ENCODE measurements around the gene VLDLR. TPM values are rescaled to one million over a fixed set of nuclear protein-coding genes. Genes with fewer than 3 reads are reported as not detected.

VLDLR gene
- total RNA-seq (100 to 1,000 TPM in 4 of 7 donors, 10 to 100 TPM in 3; 37.3 to 232 (median 105) TPM), polyA plus RNA-seq (10 to 100 TPM; 49.6 to 77.4 TPM)
- long read RNA-seq, donor 1, full-length matches to known transcripts = 26 of 53 reads
- long read RNA-seq, donor 1, partial matches to known transcripts = 11 of 53 reads
- long read RNA-seq, donor 1, other reads (novel, unspliced or antisense) = 16 of 53 reads
- long read RNA-seq, donor 2, full-length matches to known transcripts = 6 of 20 reads
- long read RNA-seq, donor 2, partial matches to known transcripts = 14 of 20 reads
- long read RNA-seq, donor 2, other reads (novel, unspliced or antisense) = 0 of 20 reads
- long read RNA-seq, donor 3, full-length matches to known transcripts = 60 of 87 reads
- long read RNA-seq, donor 3, partial matches to known transcripts = 3 of 87 reads
- long read RNA-seq, donor 3, other reads (novel, unspliced or antisense) = 24 of 87 reads

GRCh38 chr9:2621722-2622460 is at the start of gene VLDLR:
TSS of gene VLDLR (plus strand) at chr9:2621787. CDS start at chr9:2622190, 403 bp downstream.
- intact Hi-C loops (cut with DNase I) = loop anchor here (5.0 to 10.0 kb wide), 10 partner anchors 105 to 497 kb away; no protein-coding TSS in a partner anchor
- TF ChIP-seq EP300 (IDR thresholded peaks at IDR 0.05) = no peak
- no peak for TF ChIP-seq POLR2A (IDR thresholded peaks at IDR 0.05)
- TF ChIP-seq, protein P1, sequence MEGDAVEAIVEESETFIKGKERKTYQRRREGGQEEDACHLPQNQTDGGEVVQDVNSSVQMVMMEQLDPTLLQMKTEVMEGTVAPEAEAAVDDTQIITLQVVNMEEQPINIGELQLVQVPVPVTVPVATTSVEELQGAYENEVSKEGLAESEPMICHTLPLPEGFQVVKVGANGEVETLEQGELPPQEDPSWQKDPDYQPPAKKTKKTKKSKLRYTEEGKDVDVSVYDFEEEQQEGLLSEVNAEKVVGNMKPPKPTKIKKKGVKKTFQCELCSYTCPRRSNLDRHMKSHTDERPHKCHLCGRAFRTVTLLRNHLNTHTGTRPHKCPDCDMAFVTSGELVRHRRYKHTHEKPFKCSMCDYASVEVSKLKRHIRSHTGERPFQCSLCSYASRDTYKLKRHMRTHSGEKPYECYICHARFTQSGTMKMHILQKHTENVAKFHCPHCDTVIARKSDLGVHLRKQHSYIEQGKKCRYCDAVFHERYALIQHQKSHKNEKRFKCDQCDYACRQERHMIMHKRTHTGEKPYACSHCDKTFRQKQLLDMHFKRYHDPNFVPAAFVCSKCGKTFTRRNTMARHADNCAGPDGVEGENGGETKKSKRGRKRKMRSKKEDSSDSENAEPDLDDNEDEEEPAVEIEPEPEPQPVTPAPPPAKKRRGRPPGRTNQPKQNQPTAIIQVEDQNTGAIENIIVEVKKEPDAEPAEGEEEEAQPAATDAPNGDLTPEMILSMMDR (IDR thresholded peaks at IDR 0.05) = no peak
- WGBS, 3 donors = 0 to 1% (median 0%) methylated on average over 48 to 71 of the region's 72 CpGs
- Histone ChIP-seq H3K36me3 (no peaks in the 10 kb centered on the region), H3K27ac (peak within 1 kb of the TSS; percentile 91 to 95), H3K4me1 (ENCODE audit: insufficient read depth) (peaks cover 3% of the 10 kb centered on the region), H3K4me3 (peak within 1 kb of the TSS; percentile 86), H3K27me3 (no peaks in the 10 kb centered on the region), H3K9me3 (no peaks in the 10 kb centered on the region)
- DNase-seq = peak; percentile 75 to 86 (median 84)

DNA sequence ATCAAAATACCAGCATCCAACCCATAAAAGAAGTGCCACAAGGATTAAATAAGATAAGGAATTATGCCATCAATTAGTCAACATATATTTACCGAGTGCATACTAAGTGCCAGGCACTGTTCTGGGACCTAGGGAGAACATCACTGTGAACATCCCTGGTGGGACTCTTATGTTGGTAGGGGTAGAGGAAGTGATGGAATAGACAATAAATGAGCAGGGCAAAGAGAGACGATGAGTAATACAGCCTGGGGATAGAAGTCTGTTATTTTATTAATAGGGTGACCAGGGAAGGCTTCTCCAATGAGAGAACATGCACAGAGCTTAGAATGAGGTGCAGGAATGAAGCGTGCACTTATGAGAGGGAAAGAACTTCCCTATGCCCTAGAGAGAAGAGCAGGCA is 47.4 kb upstream of the VLDLR start:
- no peaks in the 10 kb centered on the region for H3K36me3 ChIP-seq
- 73 to 87% (median 74%) methylated on average over 3 of the region's 3 CpGs for WGBS, 3 donors
- peak overlapping the region in 1 of 2 donors; percentile 6 for H3K27ac ChIP-seq
- H3K9me3 ChIP-seq = no peaks in the 10 kb centered on the region
- no peaks in the 10 kb centered on the region for H3K27me3 ChIP-seq
- TF ChIP-seq, protein P1 (IDR thresholded peaks at IDR 0.05) = no peak
- TF ChIP-seq POLR2A (IDR thresholded peaks at IDR 0.05) = no peak
- no peak for TF ChIP-seq EP300 (IDR thresholded peaks at IDR 0.05)
- H3K4me1 ChIP-seq (ENCODE audit: insufficient read depth) = peaks cover 19% of the 10 kb centered on the region
- intact Hi-C loops (cut with DNase I) = loop anchor here in 1 of 4 donors (5.0 kb wide), 1 partner anchor 217 kb away; no protein-coding TSS in a partner anchor
- no peak for DNase-seq
- H3K4me3 ChIP-seq = no peak overlapping the region

GRCh38 chr9:2576631-2577030 is 45.0 kb upstream of the VLDLR start:
- WGBS, 3 donors = 76 to 97% (median 94%) methylated on average over 2 of the region's 2 CpGs
- no peaks in the 10 kb centered on the region for H3K27me3 ChIP-seq
- intact Hi-C loops (cut with DNase I) = no loop called here
- H3K9me3 ChIP-seq = no peaks in the 10 kb centered on the region
- DNase-seq = no peak
- no peak overlapping the region for H3K4me3 ChIP-seq
- no peak overlapping the region for H3K27ac ChIP-seq
- TF ChIP-seq EP300 (IDR thresholded peaks at IDR 0.05) (no peak), POLR2A (IDR thresholded peaks at IDR 0.05) (no peak)
- TF ChIP-seq, protein P1 (IDR thresholded peaks at IDR 0.05) = no peak
- H3K4me1 ChIP-seq (ENCODE audit: insufficient read depth) = peaks cover 10% of the 10 kb centered on the region
- H3K36me3 ChIP-seq = no peaks in the 10 kb centered on the region

- no peak overlapping the region for H3K27ac ChIP-seq
- WGBS, 3 donors = 89 to 95% (median 94%) methylated on average over 13 of the region's 13 CpGs
- H3K4me3 ChIP-seq = no peak overlapping the region
- intact Hi-C loops (cut with DNase I) = no loop called here
- TF ChIP-seq EP300 (IDR thresholded peaks at IDR 0.05) (no peak), POLR2A (IDR thresholded peaks at IDR 0.05) (no peak)
- TF ChIP-seq, protein P1 (IDR thresholded peaks at IDR 0.05) = no peak
- no peaks in the 10 kb centered on the region for H3K36me3 ChIP-seq
- no peaks in the 10 kb centered on the region for H3K4me1 ChIP-seq (ENCODE audit: insufficient read depth)
- H3K27me3 ChIP-seq = no peaks in the 10 kb centered on the region
- DNase-seq = peak in 1 of 5 donors; percentile 18
- no peaks in the 10 kb centered on the region for H3K9me3 ChIP-seq
Measured at GRCh38 chr9:2583308-2584013, 38.1 kb upstream of the VLDLR start.
